ENCODE results near the gene STK38L. TPM values are rescaled to one million over a fixed set of nuclear protein-coding genes. Genes with fewer than 3 reads are reported as not detected.

The STK38L gene
- total and polyA plus RNA-seq, 10 of the 15 experiments (the other 5 are each of a cell fraction or from before 2014, with no cell fraction given): 43.0 to 154 (median 115) TPM

DNA sequence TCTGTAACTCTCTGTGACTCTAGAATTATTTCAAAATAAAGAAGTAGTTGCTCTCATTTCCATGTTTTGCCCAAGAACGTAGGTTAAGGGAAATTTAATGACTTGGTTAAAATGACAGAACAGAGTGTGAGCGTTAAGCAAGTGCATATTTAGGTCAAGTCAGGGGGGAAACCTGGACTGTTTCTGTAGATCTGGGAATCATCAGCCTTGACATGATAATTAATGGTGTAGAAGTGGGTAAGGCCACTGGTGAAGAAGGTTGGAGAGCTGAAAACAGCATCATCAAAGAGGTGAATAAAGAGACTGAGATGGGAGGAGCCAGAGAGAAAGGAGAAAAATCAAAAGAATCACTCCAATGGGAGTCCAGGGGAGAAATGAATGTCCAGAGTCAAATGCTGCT, 49.4 kb upstream of the STK38L start:
- no peak overlapping the region for H3K4me3 ChIP-seq
- in situ Hi-C loops (cut with MboI): no loop called here
- RAD21 ChIA-PET (ENCODE audit: unreplicated experiment): no interaction called here
- H3K27ac ChIP-seq (ENCODE audit: control insufficient read depth, insufficient read depth): no peak overlapping the region
- no TSS peak for BruUV-seq (replicated peaks)
- ATAC-seq (no peak), FAIRE-seq (no peak), DNase-seq (ENCODE audit: low read depth, low spot score) (no peak)
- TF ChIP-seq CREB1 (IDR thresholded peaks at IDR 0.05; ENCODE audit: low read depth): no peak
- no peak for TF ChIP-seq SREBF1 (IDR thresholded peaks at IDR 0.05; ENCODE audit: low read length)
- TF ChIP-seq, protein P1, sequence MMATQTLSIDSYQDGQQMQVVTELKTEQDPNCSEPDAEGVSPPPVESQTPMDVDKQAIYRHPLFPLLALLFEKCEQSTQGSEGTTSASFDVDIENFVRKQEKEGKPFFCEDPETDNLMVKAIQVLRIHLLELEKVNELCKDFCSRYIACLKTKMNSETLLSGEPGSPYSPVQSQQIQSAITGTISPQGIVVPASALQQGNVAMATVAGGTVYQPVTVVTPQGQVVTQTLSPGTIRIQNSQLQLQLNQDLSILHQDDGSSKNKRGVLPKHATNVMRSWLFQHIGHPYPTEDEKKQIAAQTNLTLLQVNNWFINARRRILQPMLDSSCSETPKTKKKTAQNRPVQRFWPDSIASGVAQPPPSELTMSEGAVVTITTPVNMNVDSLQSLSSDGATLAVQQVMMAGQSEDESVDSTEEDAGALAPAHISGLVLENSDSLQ (IDR thresholded peaks at IDR 0.05): no peak
- TF ChIP-seq MTA2 (IDR thresholded peaks at IDR 0.05; ENCODE audit: low read depth): no peak
- TF ChIP-seq ZNF622 (IDR thresholded peaks at IDR 0.05): no peak
- no peak for TF ChIP-seq GATAD2B (conservative IDR thresholded peaks at IDR 0.05; ENCODE audit: low read depth)
- TF ChIP-seq, protein P2, sequence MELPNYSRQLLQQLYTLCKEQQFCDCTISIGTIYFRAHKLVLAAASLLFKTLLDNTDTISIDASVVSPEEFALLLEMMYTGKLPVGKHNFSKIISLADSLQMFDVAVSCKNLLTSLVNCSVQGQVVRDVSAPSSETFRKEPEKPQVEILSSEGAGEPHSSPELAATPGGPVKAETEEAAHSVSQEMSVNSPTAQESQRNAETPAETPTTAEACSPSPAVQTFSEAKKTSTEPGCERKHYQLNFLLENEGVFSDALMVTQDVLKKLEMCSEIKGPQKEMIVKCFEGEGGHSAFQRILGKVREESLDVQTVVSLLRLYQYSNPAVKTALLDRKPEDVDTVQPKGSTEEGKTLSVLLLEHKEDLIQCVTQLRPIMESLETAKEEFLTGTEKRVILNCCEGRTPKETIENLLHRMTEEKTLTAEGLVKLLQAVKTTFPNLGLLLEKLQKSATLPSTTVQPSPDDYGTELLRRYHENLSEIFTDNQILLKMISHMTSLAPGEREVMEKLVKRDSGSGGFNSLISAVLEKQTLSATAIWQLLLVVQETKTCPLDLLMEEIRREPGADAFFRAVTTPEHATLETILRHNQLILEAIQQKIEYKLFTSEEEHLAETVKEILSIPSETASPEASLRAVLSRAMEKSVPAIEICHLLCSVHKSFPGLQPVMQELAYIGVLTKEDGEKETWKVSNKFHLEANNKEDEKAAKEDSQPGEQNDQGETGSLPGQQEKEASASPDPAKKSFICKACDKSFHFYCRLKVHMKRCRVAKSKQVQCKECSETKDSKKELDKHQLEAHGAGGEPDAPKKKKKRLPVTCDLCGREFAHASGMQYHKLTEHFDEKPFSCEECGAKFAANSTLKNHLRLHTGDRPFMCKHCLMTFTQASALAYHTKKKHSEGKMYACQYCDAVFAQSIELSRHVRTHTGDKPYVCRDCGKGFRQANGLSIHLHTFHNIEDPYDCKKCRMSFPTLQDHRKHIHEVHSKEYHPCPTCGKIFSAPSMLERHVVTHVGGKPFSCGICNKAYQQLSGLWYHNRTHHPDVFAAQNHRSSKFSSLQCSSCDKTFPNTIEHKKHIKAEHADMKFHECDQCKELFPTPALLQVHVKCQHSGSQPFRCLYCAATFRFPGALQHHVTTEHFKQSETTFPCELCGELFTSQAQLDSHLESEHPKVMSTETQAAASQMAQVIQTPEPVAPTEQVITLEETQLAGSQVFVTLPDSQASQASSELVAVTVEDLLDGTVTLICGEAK (IDR thresholded peaks at IDR 0.05; ENCODE audit: borderline replicate concordance): no peak
- no peak for TF ChIP-seq NFYB (IDR thresholded peaks at IDR 0.05; ENCODE audit: insufficient read depth, low read depth, low read length)
- TF ChIP-seq CHD1 (IDR thresholded peaks at IDR 0.05; ENCODE audit: low read depth, low read length): no peak
- TF ChIP-seq, protein P3, sequence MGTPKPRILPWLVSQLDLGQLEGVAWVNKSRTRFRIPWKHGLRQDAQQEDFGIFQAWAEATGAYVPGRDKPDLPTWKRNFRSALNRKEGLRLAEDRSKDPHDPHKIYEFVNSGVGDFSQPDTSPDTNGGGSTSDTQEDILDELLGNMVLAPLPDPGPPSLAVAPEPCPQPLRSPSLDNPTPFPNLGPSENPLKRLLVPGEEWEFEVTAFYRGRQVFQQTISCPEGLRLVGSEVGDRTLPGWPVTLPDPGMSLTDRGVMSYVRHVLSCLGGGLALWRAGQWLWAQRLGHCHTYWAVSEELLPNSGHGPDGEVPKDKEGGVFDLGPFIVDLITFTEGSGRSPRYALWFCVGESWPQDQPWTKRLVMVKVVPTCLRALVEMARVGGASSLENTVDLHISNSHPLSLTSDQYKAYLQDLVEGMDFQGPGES (IDR thresholded peaks at IDR 0.05): no peak
- no peak for TF ChIP-seq ZSCAN29 (IDR thresholded peaks at IDR 0.05)
- TF ChIP-seq CBX5 (IDR thresholded peaks at IDR 0.05; ENCODE audit: low read depth): no peak
- TF ChIP-seq, protein P4, sequence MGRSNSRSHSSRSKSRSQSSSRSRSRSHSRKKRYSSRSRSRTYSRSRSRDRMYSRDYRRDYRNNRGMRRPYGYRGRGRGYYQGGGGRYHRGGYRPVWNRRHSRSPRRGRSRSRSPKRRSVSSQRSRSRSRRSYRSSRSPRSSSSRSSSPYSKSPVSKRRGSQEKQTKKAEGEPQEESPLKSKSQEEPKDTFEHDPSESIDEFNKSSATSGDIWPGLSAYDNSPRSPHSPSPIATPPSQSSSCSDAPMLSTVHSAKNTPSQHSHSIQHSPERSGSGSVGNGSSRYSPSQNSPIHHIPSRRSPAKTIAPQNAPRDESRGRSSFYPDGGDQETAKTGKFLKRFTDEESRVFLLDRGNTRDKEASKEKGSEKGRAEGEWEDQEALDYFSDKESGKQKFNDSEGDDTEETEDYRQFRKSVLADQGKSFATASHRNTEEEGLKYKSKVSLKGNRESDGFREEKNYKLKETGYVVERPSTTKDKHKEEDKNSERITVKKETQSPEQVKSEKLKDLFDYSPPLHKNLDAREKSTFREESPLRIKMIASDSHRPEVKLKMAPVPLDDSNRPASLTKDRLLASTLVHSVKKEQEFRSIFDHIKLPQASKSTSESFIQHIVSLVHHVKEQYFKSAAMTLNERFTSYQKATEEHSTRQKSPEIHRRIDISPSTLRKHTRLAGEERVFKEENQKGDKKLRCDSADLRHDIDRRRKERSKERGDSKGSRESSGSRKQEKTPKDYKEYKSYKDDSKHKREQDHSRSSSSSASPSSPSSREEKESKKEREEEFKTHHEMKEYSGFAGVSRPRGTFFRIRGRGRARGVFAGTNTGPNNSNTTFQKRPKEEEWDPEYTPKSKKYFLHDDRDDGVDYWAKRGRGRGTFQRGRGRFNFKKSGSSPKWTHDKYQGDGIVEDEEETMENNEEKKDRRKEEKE (IDR thresholded peaks at IDR 0.05): no peak
- no peak for TF ChIP-seq MTA3 (IDR thresholded peaks at IDR 0.05; ENCODE audit: borderline replicate concordance, low read length)
- no peaks in the 10 kb centered on the region for H3K27me3 ChIP-seq (replicated peaks in 1 of 2; ENCODE audit: control insufficient read depth in 2 of 2, insufficient read depth in 2 of 2, low read length in 1 of 2)
- no peaks in the 10 kb centered on the region for H4K20me1 ChIP-seq (ENCODE audit: control insufficient read depth, insufficient read depth)
- H2AFZ ChIP-seq (ENCODE audit: control insufficient read depth, low read depth, low read length): no peak overlapping the region
- H3K36me3 ChIP-seq (ENCODE audit: control insufficient read depth in 2 of 2, insufficient read depth in 2 of 2, low read length in 1 of 2): no peaks in the 10 kb centered on the region
- H3K4me2 ChIP-seq (ENCODE audit: control insufficient read depth, insufficient read depth): no peak overlapping the region
- H3K79me2 ChIP-seq (ENCODE audit: control insufficient read depth, insufficient read depth, low read length): no peaks in the 10 kb centered on the region
- no peaks in the 10 kb centered on the region for H3K4me1 ChIP-seq (ENCODE audit: control insufficient read depth, insufficient read depth, low read length)
- POLR2A ChIA-PET: interaction anchor here (1.6 kb wide), 1 partner anchor 14 kb away, joined by 4 read pairs; no protein-coding TSS in a partner anchor
- intact Hi-C loops (cut with micrococcal nuclease; ENCODE audit: unreplicated experiment): no loop called here
- 66% methylated on average over 2 of the region's 2 CpGs for WGBS (ENCODE audit: insufficient coverage, insufficient replicate concordance, low lambda C conversion rate, missing lambda C conversion rate)
- H3K9ac ChIP-seq (ENCODE audit: control insufficient read depth, insufficient read depth, low read length): no peak overlapping the region
- SMC1A ChIA-PET (ENCODE audit: uncharacterized antibody, unreplicated experiment): interaction anchor here (1.7 to 5.7 kb wide), 2 partner anchors 9 to 14 kb away, joined by 7 to 51 read pairs; no protein-coding TSS in a partner anchor
- CTCF ChIA-PET: interaction anchor here (1.3 to 1.7 kb wide), 2 partner anchors 15 to 45 kb away, joined by 4 read pairs; no protein-coding TSS in a partner anchor
- H3K9me3 ChIP-seq (replicated peaks; ENCODE audit: control insufficient read depth, insufficient read depth, low read length): no peaks in the 10 kb centered on the region

Measured in GM12878 (cell line).